Activated naive CD8-positive, alpha-beta T cell treated with anti-CD3 and anti-CD28 coated beads for 36 hours (primary cell): ENCODE data around the gene PTPRU. TPM values are rescaled to one million over a fixed set of nuclear protein-coding genes. Genes with fewer than 3 reads are reported as not detected.

Source experiments
- DNase-seq: peaks from one replicate; pipeline ENCODE4 v3.0.0; 2021
- H3K27ac Mint-ChIP-seq: one replicate; pipeline ENCODE4 v1.8.0; 2022; ENCODE audit warnings: mild to moderate bottlenecking, moderate library complexity, mixed read lengths
- H3K27me3 Mint-ChIP-seq: one replicate; pipeline ENCODE4 v1.8.0; 2022; ENCODE audit warnings: mild to moderate bottlenecking, mixed read lengths
- H3K36me3 Mint-ChIP-seq: one replicate; pipeline ENCODE4 v1.8.0; 2021; ENCODE audit warnings: mild to moderate bottlenecking, mixed read lengths
- H3K4me1 Mint-ChIP-seq: one replicate; pipeline ENCODE4 v1.8.0; 2021; ENCODE audit warnings: mixed read lengths
- H3K4me3 Mint-ChIP-seq: one replicate; pipeline ENCODE4 v1.8.0; 2022; ENCODE audit warnings: mild to moderate bottlenecking, moderate library complexity, mixed read lengths
- H3K9me3 Mint-ChIP-seq: one replicate; pipeline ENCODE4 v1.8.0; 2022; ENCODE audit warnings: mixed read lengths
- total RNA-seq, 2 experiments: library from RNA; stranded (reverse); gene quantifications; one replicate each; pipeline ENCODE4 v1.2.3, GENCODE V29; 2021

Gene PTPRU
- total RNA-seq, 2 experiments from 2014 or later: 0.52 to 0.74 TPM

GRCh38 chr1:29344336-29344735 lies 108.0 kb downstream of the PTPRU start:
- Mint-ChIP-seq H3K4me1 (no peaks in the 10 kb centered on the region), H3K4me3 (no peak overlapping the region), H3K27me3 (peaks cover 41% of the 10 kb centered on the region), H3K9me3 (no peaks in the 10 kb centered on the region), H3K36me3 (no peaks in the 10 kb centered on the region), H3K27ac (no peak overlapping the region)
- no peak for DNase-seq

GRCh38 chr1:29346576-29346975 lies 110.3 kb downstream of the PTPRU start:
- Mint-ChIP-seq H3K27me3 (peaks cover 33% of the 10 kb centered on the region), H3K27ac (no peak overlapping the region), H3K9me3 (no peaks in the 10 kb centered on the region), H3K4me1 (no peaks in the 10 kb centered on the region), H3K36me3 (no peaks in the 10 kb centered on the region), H3K4me3 (no peak overlapping the region)
- no peak for DNase-seq

GRCh38 chr1:29349871-29350491 lies 113.7 kb downstream of the PTPRU start:
- H3K27me3 Mint-ChIP-seq: peaks cover 19% of the 10 kb centered on the region
- H3K36me3 Mint-ChIP-seq: no peaks in the 10 kb centered on the region
- no peak overlapping the region for H3K4me3 Mint-ChIP-seq
- no peak overlapping the region for H3K27ac Mint-ChIP-seq
- no peak for DNase-seq
- H3K4me1 Mint-ChIP-seq: peaks cover 2% of the 10 kb centered on the region
- no peaks in the 10 kb centered on the region for H3K9me3 Mint-ChIP-seq

- H3K27me3 Mint-ChIP-seq: peaks cover 16% of the 10 kb centered on the region
- H3K27ac Mint-ChIP-seq: no peak overlapping the region
- DNase-seq: no peak
- H3K4me1 Mint-ChIP-seq: peaks cover 4% of the 10 kb centered on the region
- no peaks in the 10 kb centered on the region for H3K36me3 Mint-ChIP-seq
- no peaks in the 10 kb centered on the region for H3K9me3 Mint-ChIP-seq
- H3K4me3 Mint-ChIP-seq: no peak overlapping the region
These were observed 116.5 kb downstream of the PTPRU start for GRCh38 chr1:29352719-29353420.

- Mint-ChIP-seq H3K9me3 (no peaks in the 10 kb centered on the region), H3K4me1 (peaks cover 4% of the 10 kb centered on the region), H3K36me3 (no peaks in the 10 kb centered on the region), H3K27me3 (peaks cover 11% of the 10 kb centered on the region), H3K4me3 (no peak overlapping the region), H3K27ac (no peak overlapping the region)
- no peak for DNase-seq
These were observed 118.3 kb downstream of the PTPRU start for GRCh38 chr1:29354511-29355098.

- no peak overlapping the region for H3K4me3 Mint-ChIP-seq
- H3K9me3 Mint-ChIP-seq: no peaks in the 10 kb centered on the region
- no peaks in the 10 kb centered on the region for H3K36me3 Mint-ChIP-seq
- no peak overlapping the region for H3K27ac Mint-ChIP-seq
- H3K4me1 Mint-ChIP-seq: peaks cover 4% of the 10 kb centered on the region
- no peak for DNase-seq
- peaks cover 15% of the 10 kb centered on the region for H3K27me3 Mint-ChIP-seq
These were observed 119.1 kb downstream of the PTPRU start for GRCh38 chr1:29355375-29355774.

- no peaks in the 10 kb centered on the region for H3K36me3 Mint-ChIP-seq
These were observed 120.3 kb downstream of the PTPRU start for GRCh38 chr1:29356663-29357062.

GRCh38 chr1:29357452-29357851 lies 121.1 kb downstream of the PTPRU start:
- DNase-seq: no peak
- no peaks in the 10 kb centered on the region for H3K36me3 Mint-ChIP-seq

More at GRCh38 chr1:29356663-29357062, 120.3 kb downstream of the PTPRU start:
- Mint-ChIP-seq H3K4me3 (no peak overlapping the region), H3K9me3 (no peaks in the 10 kb centered on the region), H3K27ac (no peak overlapping the region), H3K27me3 (peaks cover 16% of the 10 kb centered on the region), H3K4me1 (peaks cover 4% of the 10 kb centered on the region)
- DNase-seq: no peak

GRCh38 chr1:29358183-29358582 lies 121.9 kb downstream of the PTPRU start:
- H3K27me3 Mint-ChIP-seq: peaks cover 15% of the 10 kb centered on the region
- no peaks in the 10 kb centered on the region for H3K36me3 Mint-ChIP-seq
- DNase-seq: no peak
- H3K27ac Mint-ChIP-seq: no peak overlapping the region
- peaks cover 4% of the 10 kb centered on the region for H3K4me1 Mint-ChIP-seq
- no peaks in the 10 kb centered on the region for H3K9me3 Mint-ChIP-seq
- no peak overlapping the region for H3K4me3 Mint-ChIP-seq

More at GRCh38 chr1:29357452-29357851, 121.1 kb downstream of the PTPRU start:
- Mint-ChIP-seq H3K27ac (no peak overlapping the region), H3K27me3 (peaks cover 15% of the 10 kb centered on the region), H3K4me1 (peaks cover 4% of the 10 kb centered on the region), H3K9me3 (no peaks in the 10 kb centered on the region), H3K4me3 (no peak overlapping the region)

GRCh38 chr1:29360768-29361167 lies 124.4 kb downstream of the PTPRU start:
- H3K9me3 Mint-ChIP-seq: no peaks in the 10 kb centered on the region
- no peak overlapping the region for H3K27ac Mint-ChIP-seq
- no peak overlapping the region for H3K4me3 Mint-ChIP-seq

GRCh38 chr1:29361686-29362085 lies 125.4 kb downstream of the PTPRU start:
- H3K27ac Mint-ChIP-seq: no peak overlapping the region
- no peaks in the 10 kb centered on the region for H3K9me3 Mint-ChIP-seq
- no peak overlapping the region for H3K4me3 Mint-ChIP-seq
- no peak for DNase-seq
- peaks cover 19% of the 10 kb centered on the region for H3K27me3 Mint-ChIP-seq
- no peaks in the 10 kb centered on the region for H3K4me1 Mint-ChIP-seq
- no peaks in the 10 kb centered on the region for H3K36me3 Mint-ChIP-seq

More at GRCh38 chr1:29360768-29361167, 124.4 kb downstream of the PTPRU start:
- DNase-seq: no peak
- Mint-ChIP-seq H3K36me3 (no peaks in the 10 kb centered on the region), H3K27me3 (peaks cover 19% of the 10 kb centered on the region), H3K4me1 (no peaks in the 10 kb centered on the region)

GRCh38 chr1:29362116-29362515 lies 125.8 kb downstream of the PTPRU start:
- Mint-ChIP-seq H3K4me3 (no peak overlapping the region), H3K27ac (no peak overlapping the region), H3K36me3 (no peaks in the 10 kb centered on the region), H3K4me1 (no peaks in the 10 kb centered on the region), H3K9me3 (no peaks in the 10 kb centered on the region), H3K27me3 (peaks cover 19% of the 10 kb centered on the region)
- no peak for DNase-seq

- H3K36me3 Mint-ChIP-seq: no peaks in the 10 kb centered on the region
- peaks cover 15% of the 10 kb centered on the region for H3K27me3 Mint-ChIP-seq
- H3K4me1 Mint-ChIP-seq: no peaks in the 10 kb centered on the region
- no peak overlapping the region for H3K4me3 Mint-ChIP-seq
- H3K9me3 Mint-ChIP-seq: no peaks in the 10 kb centered on the region
- H3K27ac Mint-ChIP-seq: no peak overlapping the region
- DNase-seq: no peak
These were observed 126.4 kb downstream of the PTPRU start for GRCh38 chr1:29362764-29363163.

GRCh38 chr1:29363536-29363935 lies 127.2 kb downstream of the PTPRU start:
- no peaks in the 10 kb centered on the region for H3K9me3 Mint-ChIP-seq
- no peak overlapping the region for H3K4me3 Mint-ChIP-seq
- DNase-seq: no peak
- H3K4me1 Mint-ChIP-seq: no peaks in the 10 kb centered on the region
- no peak overlapping the region for H3K27ac Mint-ChIP-seq
- peaks cover 16% of the 10 kb centered on the region for H3K27me3 Mint-ChIP-seq
- H3K36me3 Mint-ChIP-seq: no peaks in the 10 kb centered on the region

- H3K27me3 Mint-ChIP-seq: peaks cover 21% of the 10 kb centered on the region
- H3K9me3 Mint-ChIP-seq: no peaks in the 10 kb centered on the region
- no peak overlapping the region for H3K4me3 Mint-ChIP-seq
- no peak overlapping the region for H3K27ac Mint-ChIP-seq
- DNase-seq: no peak
- no peaks in the 10 kb centered on the region for H3K36me3 Mint-ChIP-seq
- no peaks in the 10 kb centered on the region for H3K4me1 Mint-ChIP-seq
These were observed 127.9 kb downstream of the PTPRU start for GRCh38 chr1:29364101-29364678.
